A549 treated with Hydrocortisone at 1 μM for 4 hours (cell line): ENCODE results near the gene PBOV1. TPM values are rescaled to one million over a fixed set of nuclear protein-coding genes. Genes with fewer than 3 reads are reported as not detected.

Experiments used
- total RNA-seq: library from RNA; stranded (reverse); fragments of 200-300 nt; extraction: Qiagen RNA extraction; gene quantifications from 5 replicates; pipeline ENCODE4 v1.2.3, GENCODE V29; 2022

The PBOV1 gene
- not detected in 5 replicates for total RNA-seq

DNA sequence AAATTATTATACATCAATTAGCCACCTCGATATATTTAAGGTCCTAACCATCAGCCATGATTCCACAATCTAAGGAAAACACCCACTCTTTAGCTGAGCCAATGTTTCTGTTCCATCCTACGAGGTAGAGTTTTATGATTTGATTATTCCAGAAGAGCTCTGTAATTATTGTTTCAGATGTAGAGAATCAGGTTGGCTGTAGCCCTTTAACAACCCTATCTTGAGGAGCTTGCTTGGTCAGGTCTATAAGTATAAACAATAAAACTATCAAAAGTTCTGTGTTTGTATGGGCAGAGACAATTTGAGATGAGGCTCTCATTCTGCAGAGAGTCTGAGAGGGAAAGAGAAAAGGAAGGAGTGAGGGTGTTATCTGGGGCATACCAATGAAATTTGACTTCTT is at the start of gene PBOV1:
Gene PBOV1, minus strand, starts transcription at position 43 of the 400 bp plus-strand sequence. CDS start 96 bp downstream, outside the sequence.

Other genes with a start within 250 kb of the PBOV1 start
- 72.2 to 78.3 TPM (median 77.8 TPM) in 5 replicates for gene PERP, start 111.1 kb downstream of the PBOV1 start, total RNA-seq
- 0.44 to 0.66 TPM (median 0.51 TPM) in 5 replicates for gene ARFGEF3, start 56.6 kb downstream of the PBOV1 start, total RNA-seq
- not detected in 5 replicates for gene SMIM28, start 159.4 kb upstream of the PBOV1 start, total RNA-seq
- gene HEBP2, start 185.7 kb upstream of the PBOV1 start, total RNA-seq: 15.6 to 37.0 TPM (median 33.3 TPM) in 5 replicates